DMS53 treated with DMSO at 0.1 percent for 48 hours (cell line): ENCODE measurements around the gene PRSS38.

Experiments used
- DNase-seq: peaks from one replicate; lab custom pipeline; 2025; ENCODE audit not compliant: unreplicated experiment; lab: John Stamatoyannopoulos, UW

The PRSS38 gene

DNA sequence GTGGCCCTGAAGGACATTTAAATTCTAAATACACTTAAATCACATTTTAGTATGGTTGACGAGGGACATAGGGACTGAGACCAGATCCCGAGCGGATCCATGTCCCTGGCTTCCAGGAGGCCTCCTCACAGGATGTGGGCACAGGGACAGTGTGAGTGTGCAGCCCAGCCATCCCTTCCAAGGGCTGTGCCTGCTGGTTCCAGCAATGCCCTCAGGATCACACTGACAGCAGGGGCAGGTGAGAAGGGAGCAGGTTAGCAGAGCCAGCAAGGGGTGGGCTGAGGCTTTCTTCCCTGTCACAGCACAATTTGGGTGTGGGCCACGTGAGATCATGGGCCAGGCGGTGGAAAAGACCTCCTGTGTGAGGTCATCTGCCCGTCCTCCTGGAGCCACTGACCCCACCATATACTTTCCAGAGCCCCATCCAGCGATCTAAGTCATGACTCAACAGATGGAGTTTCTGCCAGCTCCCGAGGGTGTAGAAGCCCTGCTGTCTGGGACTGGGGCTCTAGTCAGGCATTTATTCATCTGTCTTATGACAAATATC lies 37.0 kb upstream of the PRSS38 start:
- DNase-seq: no peak

DNA sequence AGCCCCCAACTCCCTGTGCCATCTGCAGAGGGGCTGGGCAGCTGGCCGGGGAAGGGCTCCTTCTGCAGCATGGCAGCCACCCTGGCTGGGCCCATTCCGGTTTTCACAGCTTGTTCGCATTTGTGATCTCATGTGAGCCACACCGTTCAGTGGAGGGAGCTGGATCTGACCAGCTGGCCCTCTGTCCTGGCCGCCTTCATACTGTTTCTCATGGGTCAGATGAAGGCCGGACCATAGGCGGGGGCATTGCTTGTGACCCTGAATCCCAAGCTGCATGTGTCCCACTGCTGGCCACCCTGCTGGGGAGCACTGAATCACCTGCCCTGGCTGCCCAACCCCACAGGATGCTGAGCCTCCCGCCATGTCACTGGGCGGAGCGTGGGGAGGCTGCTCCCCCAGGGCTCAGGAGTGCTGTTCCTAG lies 36.4 kb upstream of the PRSS38 start:
- no peak for DNase-seq

DNA sequence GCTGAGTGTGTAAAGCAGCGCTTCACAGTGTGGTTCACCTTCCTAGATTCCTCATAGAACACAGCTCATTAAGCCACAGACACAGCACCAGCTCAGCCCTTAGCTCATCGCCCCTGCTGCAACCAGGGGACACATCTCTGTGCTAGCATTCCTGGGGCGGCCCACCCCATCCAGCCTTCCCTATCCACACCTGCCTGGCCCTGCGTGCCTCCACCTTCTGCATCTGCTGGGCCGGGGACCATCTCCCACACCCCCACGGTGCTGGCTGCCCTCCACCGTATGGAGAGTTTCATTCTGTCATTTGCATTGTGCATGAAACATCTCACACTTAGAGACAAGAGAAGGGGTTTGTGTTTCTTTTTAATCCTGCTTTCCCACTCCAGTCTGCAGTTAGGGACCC lies 35.8 kb upstream of the PRSS38 start:
- no peak for DNase-seq

- DNase-seq: no peak
These were observed 35.1 kb upstream of the PRSS38 start for GRCh38 chr1:227780101-227781044.

DNA sequence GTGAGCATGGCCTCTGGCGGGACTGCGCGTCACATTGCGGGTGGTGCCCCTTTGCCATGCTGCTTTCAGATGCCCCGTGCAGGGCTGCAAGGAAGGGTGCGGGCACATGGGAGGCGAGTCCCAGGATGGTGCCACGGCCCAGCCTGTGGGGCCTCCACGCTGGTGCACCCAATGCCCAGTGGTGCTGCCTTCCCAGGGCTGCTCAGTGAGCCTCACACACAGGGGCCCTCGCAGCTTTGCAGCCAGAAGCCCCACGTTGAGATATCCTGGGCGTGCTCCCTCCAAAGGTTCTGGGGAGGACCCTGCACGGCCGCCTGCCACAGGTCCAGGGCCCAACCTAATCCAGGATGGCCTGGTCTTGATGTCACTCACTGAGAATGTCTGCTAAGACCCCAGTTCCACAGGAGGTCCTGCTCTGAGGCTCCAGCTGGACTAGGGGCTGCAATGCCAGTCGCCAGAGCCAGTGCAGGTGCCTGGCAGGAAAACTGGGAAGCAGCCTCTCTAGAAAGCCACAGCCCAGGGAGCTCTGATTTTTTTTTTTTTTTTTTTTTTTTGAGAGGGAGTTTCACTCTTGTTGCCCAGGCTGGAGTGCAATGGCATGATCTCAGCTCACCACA lies 34.1 kb upstream of the PRSS38 start:
- no peak for DNase-seq

GRCh38 chr1:227782226-227782625 lies 33.2 kb upstream of the PRSS38 start:
- DNase-seq: no peak

DNA sequence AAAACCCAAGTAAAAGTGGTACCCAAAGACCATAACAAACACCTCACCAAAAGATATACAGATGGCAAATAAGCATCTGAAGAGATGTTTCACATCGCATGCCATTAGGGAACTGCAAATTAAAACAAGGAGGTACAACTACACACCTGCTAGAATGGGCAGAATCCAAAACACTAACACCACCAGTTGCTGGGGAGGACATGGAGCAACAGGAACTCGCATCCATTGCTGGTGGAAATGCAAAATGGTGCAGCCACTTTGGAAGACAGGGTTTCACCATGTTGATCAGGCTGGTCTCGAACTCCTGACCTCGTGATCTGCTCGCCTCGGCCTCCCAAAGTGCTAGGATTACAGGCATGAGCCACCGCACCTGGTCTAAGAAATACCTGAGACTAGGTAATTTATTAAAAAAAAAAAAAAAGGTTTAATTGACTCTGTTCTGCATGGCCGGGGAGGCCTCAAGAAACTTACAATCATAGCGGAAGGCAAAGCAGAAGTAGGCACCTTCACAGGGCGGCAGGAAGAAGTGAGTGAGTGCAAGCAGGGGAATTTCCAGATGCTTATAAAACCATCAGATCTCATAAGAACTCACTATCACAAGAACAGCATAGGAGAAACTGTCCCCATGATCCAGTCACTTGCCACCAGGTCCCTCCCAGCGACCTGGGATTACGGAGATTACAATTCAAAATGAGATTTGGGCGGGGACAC lies 30.2 kb upstream of the PRSS38 start:
- DNase-seq: no peak

DNA sequence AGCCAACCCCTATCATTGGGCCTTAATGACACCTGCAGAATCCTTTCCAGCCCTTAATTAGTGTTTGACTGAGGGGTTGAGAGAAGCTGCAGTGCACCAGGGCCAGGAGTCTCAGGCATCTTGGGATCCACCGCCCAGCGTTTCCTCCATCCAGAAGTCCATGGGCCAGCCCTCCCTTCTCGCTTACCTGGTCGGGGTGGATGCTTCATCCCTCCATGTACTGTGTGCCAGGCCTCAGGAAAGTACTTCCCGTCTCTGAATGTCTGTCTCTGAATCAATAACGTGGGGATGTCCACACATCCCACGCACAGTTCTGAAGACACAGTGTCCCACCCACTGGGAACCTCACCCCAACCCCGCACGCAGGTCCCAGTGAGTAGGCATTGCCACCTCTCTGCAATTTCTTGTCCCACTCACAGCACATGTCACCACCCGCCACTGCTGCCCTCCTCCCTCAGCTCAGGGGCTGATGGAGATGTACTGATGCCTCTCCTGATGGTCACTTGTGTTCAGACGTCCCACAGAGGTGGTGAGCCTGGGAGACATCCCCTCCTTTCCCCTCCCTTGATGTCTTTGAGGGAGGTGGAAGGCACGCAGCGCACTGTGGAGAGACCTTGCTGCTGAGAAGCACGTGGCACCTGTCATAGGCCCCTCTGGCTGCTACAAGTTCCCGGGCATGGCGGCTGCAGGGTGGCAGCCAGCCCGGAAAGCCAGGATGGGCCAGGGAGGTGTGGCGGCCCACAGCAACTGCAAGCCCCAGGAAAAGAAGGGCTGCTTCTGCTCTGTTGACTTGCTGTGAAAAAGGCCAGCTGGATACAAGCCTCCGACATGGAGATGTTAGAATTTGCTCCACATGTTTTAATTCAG lies 29.4 kb upstream of the PRSS38 start:
- no peak for DNase-seq

DNA sequence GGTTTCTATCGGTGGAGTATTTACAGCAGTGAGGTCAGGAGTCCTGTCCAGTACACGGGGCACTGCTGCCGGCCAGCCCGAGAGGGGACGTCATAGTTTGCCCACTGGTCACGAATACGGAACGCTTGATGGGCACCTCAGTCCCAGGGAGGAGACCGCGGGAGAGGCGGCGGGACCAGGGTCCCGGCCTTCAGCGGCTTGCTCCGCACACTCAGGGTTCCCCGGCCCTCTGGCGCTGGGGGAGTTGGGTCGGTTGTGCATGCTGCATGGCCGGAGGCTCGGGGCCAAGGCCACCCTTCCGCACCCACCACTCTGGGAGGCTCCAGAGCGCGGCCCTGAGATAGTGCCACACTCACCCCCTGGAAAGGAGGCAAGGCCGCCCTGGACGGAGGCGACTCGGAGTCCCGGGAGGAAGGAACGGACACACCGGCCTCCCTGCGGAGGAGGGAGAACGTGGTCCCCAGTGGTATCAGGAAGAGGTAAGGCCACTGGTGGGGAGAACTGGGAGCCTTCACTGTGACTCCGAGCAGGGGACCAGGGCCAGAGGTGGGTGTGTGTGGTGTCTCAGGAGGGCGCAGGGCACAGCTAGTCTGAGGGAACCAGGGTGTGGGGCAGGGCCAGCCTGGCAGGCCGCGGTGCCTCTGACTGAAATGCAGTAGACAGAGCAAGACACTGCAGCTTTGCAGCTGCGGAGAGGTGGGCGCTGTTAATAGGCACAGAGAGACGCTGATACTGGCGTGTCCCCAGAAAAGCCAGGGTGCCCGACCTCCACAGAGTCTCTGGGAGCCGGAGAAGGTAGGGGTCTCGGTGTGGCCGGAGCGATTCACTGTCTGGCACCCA lies 28.6 kb upstream of the PRSS38 start:
- DNase-seq: peak; percentile 19

DNA sequence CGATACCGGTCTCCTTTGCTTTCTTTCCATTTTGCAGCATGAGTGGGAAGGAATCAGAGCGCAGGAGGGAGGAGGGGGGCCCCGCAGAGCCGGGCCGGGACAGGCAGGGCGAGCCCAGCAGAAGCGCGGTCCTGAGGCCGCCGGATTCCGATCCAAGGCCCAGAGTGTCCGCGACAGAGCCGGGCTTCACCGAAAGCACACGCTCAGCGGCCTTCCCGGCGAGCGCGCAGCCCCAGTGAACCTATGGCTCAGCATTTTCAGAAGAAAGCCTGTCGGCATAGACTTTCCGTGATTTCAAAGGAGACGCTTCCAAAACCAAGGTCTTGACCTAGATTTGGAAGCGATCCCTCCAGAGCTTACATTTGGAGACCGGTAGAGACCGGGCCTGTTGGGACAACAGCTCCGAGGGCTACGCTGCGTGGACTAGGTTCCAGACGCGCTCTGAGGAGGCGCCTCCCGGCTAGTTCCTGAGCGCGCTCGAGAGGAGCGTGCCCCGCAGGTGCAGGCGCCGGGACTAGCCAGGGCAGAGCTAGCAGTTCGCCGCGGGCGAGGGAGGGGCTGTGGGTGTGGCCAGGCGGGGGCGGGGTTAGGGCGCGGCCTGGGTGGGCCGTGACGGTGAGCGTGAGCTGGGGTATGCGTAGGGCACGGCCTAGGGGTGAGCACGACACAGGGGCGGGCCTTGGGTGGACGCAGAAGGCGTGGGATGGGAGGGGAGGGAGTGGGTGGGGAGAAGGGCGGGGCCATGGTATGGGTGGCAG lies 27.8 kb upstream of the PRSS38 start:
- peak; percentile 92 for DNase-seq

GRCh38 chr1:227788271-227789083 lies 27.0 kb upstream of the PRSS38 start:
- peak; percentile 86 for DNase-seq

DNA sequence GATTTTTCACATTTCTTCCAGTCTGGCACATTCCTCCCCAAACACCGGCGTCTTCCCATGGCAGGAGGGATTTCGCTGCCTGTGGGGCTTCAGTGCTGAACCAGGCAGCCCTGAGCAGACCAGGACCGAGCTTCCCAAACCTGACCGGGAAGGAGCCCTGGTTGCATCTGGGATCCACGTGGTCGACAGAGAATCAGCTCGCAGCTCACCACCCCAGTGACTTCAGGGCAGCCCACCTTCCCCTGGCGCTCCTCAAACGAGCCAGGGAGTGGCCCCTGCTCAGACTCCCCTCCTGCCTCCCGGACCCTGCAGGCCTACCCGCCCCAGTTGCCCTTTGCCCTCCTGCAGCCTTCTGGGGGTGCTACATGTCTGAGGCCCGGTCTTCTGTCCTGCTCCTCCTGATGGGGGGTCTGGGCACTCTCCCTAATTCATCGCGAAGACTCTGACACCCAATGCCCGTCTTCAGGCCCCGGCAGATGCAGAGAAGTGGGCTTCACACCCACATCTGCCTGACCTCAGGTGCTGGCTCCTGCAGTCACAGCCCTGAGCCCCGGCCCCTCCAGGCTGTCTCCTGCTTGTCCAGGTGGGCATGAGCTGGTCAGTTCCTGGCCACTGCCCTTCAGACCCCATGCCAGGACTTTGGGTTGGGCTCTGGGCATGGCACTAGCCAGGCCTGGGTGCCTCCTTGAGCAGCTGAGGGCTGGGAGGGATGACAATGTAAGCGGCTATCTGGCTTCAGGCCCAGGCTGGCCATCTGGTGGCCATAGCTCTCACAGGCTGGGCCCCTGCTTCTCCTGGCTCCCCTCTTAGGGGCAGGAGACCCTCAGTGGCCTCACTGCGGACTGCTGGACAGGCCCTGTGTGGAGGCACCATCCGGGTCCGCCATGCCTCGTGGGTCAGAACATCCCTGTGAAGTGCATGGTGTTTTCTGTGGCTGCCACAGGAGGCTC lies 26.1 kb upstream of the PRSS38 start:
- peak; percentile 2 for DNase-seq

DNA sequence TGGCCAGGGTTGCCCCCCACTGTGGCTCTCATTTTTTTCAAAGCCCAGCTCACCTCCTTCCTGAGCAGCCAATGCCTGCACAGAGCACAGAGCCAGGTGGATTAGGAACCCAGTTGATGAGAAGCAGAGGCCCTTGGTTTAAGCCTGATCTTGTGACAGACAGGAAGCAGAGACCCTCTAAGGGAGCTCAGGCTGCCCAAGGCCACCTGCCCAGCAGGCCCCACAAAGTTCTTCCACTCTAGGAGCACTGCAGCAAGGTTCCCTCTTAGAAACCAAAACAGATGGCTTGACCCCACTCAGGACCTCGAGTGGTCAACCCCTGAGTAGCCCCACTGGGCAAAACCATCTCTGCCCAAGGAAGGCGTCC lies 25.5 kb upstream of the PRSS38 start:
- no peak for DNase-seq

DNA sequence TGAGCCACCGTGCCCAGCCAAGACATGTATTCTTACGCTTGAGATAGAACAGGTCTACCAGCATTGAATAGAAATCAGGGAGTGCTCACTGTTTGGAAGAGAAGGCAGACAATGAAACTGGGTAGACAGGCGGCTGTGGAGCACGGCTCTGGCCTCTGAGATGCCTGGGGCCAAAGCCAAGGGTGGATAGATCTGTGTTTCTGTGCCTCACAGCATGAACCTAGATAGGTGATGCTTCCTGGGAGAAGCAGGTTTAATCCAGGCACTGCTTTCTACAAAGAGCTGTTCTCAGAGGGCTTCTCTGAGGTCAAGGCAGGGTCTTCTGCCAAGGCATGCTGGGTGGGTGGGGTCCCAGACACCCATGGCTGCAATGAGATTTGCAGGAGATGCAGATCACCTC lies 24.6 kb upstream of the PRSS38 start:
- DNase-seq: no peak

- DNase-seq: no peak
These were observed 23.9 kb upstream of the PRSS38 start for GRCh38 chr1:227791425-227792143.
